Left lobe of liver (tissue), 2 donors: ENCODE data around the gene KRT4. TPM values are rescaled to one million over a fixed set of nuclear protein-coding genes. Genes with fewer than 3 reads are reported as not detected.

ENCODE experiments used
- ATAC-seq: fragments of 200-7000 bp; cut with Tn5 transposase; one replicate; pipeline ENCODE4 v1.9.1; 2020; ENCODE audit warnings: mild to moderate bottlenecking, moderate library complexity
- DNase-seq: peaks from one replicate; pipeline ENCODE4 v3.0.0-alpha.2; 2020; ENCODE audit warnings: low spot score
- total RNA-seq: library from RNA; stranded (reverse); gene quantifications from one replicate; pipeline ENCODE4 v1.2.1, GENCODE V29; 2021
- donor health status: DM: no; HTN: no; CAD: no; lungs with moderate emphysema.
- donor health status: DM: no; HTN: yes; CAD: no.

KRT4 gene
- total RNA-seq, 1 donor from 2014 or later, result not detected

DNA sequence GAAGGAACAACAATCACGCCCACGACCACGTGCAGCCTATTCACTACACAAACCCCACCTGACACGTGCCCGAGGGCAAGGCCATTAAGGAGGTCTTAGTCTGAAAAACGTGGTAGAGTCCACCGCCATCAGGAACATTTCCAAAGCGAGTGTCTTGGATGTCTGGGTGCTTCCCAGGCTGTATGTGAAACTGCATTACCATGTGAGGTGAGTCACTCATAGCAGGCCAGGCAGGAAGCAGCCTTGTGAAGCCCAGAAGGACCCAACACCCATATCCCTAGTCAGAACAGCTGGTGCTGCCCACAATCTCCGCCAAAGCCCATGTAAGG lies 23.5 kb upstream of the KRT4 start:
- DNase-seq (no peak), ATAC-seq (no peak)

DNA sequence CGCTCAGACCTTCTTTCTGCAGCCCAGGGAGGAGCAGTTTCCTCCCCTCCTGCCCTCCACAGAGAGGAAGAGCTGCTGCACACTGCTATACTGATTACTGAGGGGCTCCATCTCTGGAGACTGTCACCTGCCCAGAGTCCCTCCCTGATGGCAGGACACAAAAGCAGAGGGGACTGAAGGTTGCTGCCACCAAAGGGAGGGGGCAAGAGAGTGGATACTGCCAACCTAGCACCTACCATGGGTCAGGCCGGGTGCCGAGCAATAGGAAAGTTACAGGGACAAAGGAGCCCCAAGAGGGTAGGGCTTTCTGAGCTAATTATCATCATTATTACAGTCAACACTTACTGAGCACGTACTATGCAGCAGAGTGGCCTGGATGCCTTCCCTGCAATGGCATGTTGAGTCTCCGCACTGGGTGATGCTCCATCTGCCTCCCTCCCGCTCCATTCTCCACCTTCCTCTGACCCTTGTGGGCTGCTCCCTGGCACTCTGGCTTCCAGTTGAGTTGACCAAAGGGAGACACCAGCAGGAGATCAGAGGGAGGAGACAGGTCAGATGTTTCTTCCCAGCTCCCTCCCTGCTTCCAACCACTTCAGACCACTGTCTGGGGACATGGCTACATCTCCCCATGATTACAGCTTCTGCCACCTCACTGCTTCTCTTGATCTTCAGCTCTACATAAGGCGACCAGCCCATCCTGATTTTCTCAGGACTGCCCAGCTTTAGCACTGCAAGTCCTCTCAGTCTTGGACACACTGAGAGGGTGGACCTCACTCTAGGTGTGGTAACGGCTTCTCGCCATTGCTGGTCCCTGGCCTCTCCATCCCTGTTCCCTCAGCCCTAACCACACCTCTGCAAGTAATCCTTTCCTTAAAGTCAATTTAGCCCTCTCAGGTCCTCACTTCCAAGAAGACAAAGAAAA lies 22.8 kb upstream of the KRT4 start:
- ATAC-seq, result no peak

DNA sequence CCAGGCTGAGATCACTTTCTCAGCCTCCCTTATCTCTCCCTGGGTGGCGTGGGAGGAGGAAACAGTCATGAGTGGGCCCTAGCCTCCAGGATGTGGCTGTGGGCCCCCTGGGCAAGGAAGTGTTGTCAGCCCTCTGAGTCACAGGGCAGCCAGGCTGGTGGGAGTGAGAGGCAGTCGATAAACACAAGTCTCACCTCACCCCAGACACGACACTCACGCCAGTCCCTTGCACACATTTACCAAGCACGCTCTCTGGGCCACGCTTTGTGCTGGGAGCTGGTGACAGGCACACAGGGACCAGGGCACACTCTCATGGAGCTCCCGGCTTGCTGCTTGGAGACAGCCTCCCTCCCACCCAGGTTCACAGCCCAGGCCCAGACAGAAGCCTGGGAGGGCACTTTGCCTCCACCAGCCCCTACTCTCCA lies 22.1 kb upstream of the KRT4 start:
- ATAC-seq, result no peak
- no peak for DNase-seq

More for the DNA sequence above, 22.8 kb upstream of the KRT4 start:
- DNase-seq, result no peak

DNA sequence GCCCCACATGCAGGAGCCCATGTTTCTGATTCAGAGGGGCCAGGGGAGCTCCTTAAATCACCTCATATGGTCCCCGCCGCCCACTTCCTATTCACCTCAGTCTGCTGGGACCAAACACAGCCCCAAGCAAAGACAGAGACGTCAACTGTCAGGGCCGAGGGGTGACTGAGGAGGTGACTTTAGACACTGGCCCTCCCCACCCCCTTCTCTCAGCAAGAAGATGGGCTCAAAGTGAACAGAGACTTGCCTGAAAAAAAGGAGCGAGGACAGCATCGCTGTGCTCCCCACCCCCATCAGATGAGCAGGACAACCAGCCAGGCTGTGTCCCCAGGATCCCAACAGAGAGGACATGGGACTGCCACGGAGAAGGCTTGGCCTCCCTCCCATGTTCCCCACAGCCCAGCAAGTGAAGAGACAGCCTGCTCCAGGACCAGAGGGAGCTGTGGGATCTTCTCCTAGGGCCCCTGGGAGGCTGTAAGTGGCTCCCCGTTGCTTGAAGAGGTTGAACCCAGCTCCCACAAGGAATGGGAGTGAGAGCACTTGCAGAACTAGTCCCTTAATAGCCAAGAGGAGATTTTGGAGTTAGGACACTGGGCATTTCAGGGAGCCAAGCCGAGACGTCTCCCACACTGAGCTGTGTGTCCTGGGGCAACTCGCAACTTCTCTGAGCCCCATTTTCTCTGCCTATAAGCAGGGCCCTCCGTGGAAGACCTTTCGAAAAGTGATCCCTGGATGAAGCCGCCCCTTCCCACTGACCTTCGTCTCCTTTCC lies 21.5 kb upstream of the KRT4 start:
- DNase-seq (no peak), ATAC-seq (no peak)

DNA sequence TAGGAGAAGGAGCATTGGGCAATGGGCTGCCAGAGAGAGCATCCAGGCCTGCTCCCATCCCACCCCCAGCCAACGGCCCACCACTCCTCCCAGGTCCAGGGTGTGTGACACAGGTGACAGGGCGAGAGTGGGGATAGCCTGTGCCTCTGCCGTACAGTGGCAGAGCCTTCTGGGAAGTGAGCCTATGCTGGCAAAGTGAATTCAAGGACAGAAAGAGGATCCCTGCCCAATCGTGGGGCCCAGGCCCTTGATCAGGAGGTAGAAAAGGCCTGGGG lies 20.7 kb upstream of the KRT4 start:
- ATAC-seq (no peak), DNase-seq (no peak)

DNA sequence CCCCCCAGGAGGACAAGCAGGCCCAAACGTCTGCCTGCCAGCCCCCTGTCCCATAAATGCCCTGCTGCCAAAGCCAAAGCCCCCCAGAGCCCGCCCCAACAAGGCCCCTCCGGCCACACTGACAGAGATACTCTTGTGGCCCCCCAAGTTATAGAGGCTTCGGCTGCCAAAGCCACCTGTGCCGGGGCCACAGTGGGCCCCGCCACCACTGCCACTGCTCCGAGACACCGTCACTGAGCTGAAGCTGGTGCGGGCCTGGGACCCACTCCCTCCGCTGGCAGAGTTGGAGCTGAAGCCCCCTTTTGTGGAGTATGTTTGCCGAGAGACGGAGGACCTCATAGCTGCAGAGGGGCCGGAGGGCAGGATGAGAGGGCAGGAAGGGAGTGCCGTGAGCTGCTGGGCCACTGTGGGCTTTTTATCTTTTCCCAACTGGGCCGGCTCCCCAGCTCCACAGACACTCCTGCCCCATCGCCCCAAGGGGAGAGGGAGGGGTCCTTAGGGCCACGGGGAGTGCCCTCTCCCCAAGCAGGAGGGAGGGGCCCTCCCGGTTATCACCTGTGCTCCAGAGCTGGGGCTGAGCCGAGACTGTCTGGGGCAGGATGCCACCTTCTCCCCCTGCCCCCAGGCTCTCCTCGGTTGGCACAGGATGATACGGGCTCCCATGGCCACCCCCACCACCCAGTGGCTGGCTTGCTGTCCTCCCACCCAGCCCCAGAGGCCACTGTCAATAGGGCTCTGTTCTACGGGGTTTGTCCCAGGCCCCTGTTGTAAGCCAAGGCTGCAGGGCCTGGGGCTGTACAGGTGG lies 20.2 kb upstream of the KRT4 start, which contains the start of gene KRT79:
TSS of gene KRT79 (minus strand) at position 390 of the 805 bp plus-strand sequence. CDS start at position 339, 51 bp downstream.
- DNase-seq (no peak), ATAC-seq (no peak)

DNA sequence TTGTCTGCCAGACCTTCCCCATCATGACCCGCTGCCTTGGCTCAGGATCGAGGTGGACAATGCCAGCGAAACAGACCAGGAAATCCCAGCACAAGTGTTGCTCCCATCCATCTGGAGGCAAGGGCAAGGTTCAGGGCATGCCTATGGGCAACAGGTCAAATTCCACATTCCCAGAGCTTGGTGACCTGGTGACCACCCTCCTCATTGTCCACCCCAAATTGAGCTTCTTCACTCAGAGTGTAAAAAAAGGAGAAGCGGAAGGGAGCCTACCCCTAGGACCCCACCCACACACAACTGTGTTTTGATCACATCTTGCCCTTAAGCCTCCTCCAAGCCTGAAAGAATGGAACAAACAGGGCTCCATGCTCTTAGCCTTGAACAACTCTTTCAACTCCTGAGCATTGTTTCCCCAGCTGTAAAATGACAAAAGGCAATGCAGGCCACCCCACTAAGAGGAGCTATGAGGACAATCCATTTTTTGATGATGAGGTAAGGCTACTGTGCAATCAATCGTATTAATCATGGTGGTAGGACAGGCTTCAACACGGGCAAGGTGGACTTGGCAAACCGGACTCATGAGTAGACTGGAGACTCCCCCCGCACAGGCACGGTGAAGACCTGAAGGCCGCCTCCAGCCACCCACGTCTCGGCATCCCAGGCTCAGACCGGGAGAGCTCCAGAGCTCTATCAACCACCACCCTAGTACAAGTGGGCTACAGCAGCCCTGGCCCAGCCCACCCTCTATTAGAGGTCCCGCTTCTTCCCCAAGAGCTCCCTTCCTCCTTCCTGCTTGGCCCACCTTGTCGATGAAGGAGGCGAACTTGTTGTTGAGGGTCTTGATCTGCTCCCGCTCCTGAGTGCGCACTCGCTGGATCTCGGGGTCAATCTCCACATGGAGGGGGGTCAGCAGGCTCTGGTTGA lies 19.3 kb upstream of the KRT4 start:
- ATAC-seq (no peak), DNase-seq (no peak)

DNA sequence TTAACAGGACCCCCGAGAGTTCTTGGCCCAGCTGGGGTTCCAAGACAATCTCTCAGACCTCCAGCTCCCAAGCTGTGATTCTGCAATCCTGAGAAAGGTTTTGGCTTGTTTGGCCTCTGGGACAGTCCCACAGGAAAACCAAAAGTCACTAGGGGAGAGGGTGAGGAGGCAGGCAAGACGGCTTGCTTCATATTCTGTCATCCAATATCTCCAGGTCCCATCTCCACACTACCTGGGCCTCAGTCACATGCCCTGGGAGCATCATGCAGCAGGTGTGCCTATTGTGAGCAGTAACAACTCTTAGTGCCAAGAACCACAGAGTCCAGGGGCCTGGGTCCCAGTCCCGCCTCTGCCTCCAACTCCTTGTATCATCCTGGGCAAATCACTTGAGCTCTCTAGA lies 18.5 kb upstream of the KRT4 start:
- no peak for DNase-seq
- ATAC-seq, result no peak

DNA sequence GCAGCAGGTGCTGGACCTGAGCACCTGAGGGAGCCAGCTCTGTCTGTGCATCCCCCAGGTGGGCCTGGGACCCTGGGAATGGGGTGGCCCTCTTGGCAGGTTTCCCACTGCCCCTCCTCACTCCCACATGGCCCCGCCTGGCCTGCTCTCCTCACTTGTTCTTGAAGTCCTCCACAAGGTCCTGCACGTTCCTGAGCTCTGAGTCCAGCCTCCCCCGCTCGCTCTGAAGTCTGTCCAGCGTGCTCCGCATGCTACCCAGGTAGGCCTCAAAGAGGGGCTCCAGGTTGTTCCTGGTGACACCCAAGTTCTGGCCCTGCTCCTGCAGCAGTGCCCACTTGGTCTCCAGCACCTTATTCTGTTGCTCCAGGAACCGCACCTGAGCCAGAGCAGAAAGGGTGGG lies 17.3 kb upstream of the KRT4 start:
- DNase-seq, result no peak
- no peak for ATAC-seq

DNA sequence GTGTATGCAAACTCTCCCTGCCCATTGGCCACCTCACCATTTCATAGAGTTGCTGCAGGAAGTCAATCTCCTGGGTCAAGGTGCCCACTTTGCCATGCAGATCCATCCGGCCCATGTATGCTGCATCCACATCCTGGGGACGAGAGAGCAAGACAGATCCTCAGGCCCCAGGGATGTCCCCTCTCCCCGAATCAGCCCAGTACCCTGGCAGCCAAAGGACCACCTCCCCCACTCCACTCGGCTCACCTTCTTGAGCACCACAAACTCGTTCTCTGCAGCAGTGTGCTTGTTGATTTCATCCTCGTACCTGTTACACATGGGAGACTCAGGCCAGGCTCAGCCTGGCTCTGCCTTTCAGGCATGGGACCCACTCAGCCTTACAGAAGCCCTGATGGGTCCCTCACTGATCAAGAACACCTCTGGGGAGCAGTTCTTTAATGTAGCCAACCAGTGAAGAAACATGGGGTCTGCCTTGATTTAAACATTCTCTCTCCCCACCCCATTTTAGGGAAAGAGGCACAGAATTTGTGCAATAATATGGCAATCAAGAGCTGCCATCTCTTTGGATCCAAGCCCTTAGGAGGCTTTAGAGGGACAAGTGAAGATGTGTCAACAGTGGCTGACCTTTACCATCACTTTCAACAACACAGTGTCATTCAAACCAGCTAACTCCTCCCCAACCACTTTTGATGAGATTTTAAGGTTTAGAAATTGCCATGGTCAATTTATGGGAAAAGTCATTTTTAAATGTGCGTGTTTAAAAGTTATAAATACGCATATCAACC lies 16.3 kb upstream of the KRT4 start:
- ATAC-seq (no peak), DNase-seq (no peak)

DNA sequence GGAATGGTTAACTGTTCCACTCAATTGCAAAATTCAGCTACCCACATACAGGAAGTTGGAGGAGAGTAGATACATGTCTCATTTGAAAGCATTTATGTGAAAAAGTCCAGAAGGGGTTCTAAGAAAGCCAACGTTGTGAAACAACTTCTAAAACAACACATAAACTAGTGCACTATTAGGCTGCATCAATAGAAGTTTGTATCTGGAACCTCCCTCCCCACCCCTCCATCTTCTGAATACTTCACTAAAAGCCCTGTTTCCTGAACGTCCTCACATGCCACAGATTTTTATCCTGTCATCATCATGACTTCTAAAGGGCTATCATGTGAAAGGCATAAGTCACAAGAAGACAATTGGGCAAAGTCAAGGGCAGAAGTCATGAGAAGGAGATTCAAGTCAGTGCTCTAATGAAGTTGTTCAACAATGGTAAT lies 14.7 kb upstream of the KRT4 start:
- DNase-seq (no peak), ATAC-seq (no peak)

DNA sequence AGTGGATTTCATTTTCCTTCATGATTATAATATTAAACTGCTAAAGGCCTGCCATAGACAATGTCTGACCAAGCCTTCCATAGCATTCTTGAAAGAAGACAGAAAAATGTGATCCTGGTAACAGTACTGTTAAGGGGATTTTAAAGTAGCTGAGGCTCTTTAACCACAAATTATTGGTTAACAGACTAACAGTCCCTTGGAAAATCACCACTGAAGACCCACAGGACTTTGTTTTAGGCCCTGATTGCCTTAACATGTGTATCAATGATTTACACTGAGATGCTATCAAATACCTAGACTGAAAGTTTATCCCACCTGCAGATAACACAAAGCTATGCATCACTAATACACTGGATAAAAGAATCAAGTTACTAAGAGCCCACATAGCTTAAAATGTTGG lies 14.2 kb upstream of the KRT4 start:
- ATAC-seq (no peak), DNase-seq (no peak)

DNA sequence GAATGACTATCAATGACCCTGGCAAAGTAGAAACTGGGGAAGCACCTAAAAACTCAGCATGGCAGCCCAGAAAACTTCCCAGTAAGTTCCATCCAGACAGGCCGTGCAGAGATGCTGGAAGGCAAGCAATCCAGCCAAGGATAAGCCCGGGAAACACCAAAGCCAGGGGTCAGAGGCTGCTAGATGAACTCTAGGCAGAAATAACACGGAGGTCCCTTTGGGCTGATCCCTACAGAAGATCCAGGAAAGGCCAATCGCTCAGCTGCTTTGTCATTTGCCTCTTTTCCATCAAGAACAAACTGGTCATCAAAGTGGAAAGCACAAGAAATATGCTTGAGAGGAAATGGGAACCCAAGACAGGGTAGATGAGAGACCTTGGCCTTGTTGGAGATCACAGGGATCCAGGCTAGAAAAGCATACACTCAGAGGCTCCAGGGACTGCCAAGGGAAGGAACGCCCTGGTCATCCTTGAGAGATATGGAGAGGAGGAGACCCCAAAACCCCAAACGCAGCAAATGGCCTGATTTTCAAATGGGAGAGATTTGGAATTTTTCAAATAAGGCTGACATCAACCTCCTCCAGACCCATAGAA lies 13.7 kb upstream of the KRT4 start:
- ATAC-seq, result no peak
- no peak for DNase-seq

DNA sequence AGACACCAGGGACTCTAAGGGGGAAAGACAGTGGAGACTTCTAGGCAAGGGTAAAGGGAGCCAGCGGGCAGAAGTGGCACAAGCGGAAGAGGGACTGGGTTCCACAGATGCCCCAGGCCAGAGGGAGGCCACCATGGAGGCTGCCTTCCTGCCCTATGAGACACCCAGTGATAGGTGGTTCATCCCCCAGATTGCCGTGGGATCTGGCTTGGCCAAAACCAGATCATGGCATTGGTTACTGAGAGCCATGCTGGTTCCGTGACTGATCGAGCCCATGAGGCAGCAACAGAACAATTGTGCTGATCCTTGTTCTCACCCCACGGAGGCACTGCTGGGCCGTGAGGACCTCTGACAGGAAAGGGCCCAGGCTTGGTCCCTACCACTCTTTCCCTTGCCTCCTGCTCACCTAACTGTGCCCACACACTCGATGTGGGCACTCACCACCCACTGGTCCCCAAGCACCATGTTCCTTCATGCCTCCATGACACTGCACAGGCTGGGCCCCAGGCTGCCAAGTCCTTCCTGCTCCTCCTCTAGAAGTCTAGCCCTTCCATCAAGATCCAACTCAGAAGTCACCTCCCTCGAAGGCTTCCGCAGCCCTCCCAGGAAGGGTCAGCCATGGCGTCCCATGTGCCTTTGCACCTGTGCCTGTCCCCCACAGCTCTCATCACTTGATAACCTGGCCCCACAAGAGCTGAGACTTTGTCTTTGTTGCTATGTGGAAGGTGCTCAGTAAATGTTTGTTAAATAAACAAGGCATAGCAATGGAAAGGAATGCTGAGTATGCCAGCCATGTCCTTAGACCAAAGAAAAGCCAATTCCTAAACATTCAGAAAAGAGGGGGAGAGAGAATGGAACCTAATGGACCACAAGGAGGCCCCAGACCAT lies 12.9 kb upstream of the KRT4 start:
- DNase-seq (no peak), ATAC-seq (no peak)

DNA sequence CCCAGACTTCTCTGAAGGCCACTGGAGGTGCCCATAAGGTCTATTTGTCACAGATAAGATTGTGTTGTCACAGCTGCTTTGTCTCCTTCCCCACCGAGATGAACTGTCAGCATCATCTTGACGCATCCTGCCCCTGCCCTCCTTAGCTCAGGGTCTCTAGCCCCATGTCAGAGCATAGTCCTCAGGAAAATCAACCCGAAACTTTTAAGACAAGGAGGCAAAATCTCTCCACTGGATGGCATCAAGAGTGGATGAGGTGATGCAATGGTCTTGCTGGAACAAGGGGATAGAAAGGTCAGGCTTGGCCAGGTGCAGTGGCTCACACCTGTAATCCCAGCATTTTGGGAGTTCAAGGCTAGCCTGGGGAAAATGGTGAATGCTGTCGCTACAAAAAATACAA lies 12.0 kb upstream of the KRT4 start:
- ATAC-seq (no peak), DNase-seq (no peak)

DNA sequence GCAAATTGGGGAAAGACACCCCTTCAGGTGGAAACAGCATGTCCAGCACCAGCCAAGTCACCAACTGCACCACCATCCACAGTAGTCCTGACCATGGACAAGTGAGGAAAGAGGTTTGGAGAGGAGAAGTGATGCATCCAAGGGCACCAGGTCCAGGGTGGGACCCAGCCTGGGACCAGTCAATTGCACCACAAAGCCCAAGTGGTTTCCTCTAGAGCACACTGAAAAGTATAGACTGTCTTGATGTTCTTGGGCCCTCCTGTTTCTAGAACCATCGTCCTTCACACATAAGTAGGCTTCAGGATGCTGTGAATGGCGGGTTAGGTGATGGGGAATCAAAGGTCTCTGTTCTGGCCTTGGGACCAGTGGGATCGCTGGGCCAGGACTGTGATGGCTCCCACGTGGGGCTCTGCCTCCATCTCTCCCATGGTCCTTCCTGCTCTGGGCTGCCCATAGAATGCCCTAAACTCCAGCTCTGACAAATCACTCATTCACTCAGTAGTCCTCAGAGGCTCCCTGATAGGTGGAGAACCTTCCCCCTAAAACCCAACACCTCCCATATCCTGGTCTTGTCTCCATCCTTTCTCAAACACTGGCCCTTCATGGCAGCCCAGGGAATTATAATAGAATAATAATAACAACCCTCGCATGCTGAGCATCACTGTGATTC lies 11.0 kb upstream of the KRT4 start:
- DNase-seq (no peak), ATAC-seq (no peak)

DNA sequence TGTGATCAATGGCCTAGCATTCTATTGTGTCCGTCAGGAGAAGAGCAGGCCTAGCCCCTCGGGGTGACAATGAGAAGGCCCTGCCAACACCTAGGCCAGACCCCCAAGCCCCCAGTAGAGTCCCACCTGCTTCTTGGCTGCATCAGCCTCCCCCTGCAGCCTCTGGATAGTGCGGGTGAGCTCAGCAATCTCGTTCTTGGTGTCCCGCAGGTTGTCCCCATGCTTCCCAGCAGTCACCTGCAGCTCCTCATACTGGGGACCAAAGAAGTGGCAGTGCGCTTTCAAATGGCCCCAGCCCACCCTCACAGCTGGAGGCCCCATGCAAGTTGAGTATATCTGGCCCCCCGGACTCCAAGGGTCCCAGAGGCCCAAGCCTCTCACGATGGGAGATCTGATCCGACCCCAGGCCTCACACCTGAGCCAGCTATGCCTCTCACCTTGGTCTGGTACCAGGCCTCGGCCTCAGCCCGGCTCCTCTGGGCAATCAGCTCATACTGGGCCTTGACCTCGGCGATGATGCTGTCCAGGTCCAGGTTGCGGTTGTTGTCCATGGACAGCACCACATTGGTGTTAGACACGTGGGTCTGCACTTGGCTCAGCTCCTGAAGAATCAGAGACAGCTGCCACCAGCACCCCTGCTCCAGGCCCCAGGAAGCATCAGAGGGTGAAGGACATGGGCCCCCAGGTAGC lies 10.0 kb upstream of the KRT4 start:
- no peak for DNase-seq
- ATAC-seq, result no peak
